OCI-LY3 (cell line): ENCODE measurements around the gene ZAP70.

Experiments used
- H2AFZ ChIP-seq: fragments of 200-600, 300-600 bp; shearing (Covaris generic); 2 replicates; pipeline ENCODE4 v1.6.0; 2014; ENCODE audit warnings: antibody characterized with exemption, low read depth, low read length
- H3K27ac ChIP-seq: fragments of 200-600, 300-600 bp; sonication (generic); 2 replicates; pipeline ENCODE4 v1.5.1; 2014; ENCODE audit warnings: mild to moderate bottlenecking, low read length, moderate library complexity, mixed read lengths
- H3K27me3 ChIP-seq: fragments of 200-600, 300-600 bp; sonication (generic); 2 replicates; pipeline ENCODE4 v1.6.1; 2014; ENCODE audit warnings: low read depth, low read length, mixed read lengths
- H3K36me3 ChIP-seq: fragments of 200-600, 300-600 bp; sonication (generic); replicated peaks from 2 replicates; pipeline ENCODE3; 2014; ENCODE audit warnings: low read depth, low read length, mixed read lengths
- H3K4me1 ChIP-seq: fragments of 300-600, 200-600 bp; sonication (generic); 2 replicates; pipeline ENCODE4 v1.6.1; 2014; ENCODE audit warnings: low read length, mixed read lengths
- H3K4me2 ChIP-seq: fragments of 200-600, 300-600 bp; sonication (generic); 2 replicates; pipeline ENCODE4 v1.6.1; 2014; ENCODE audit warnings: low read length, mixed read lengths
- H3K4me3 ChIP-seq: fragments of 300-600, 200-600 bp; sonication (generic); 2 replicates; pipeline ENCODE4 v1.5.1; 2014; ENCODE audit warnings: antibody characterized with exemption, mild to moderate bottlenecking, low read length, moderate library complexity
- H3K79me2 ChIP-seq: fragments of 300-600, 200-600 bp; shearing (Covaris generic); 2 replicates; pipeline ENCODE4 v1.6.1; 2014; ENCODE audit warnings: mild to moderate bottlenecking, low read length, mixed read lengths
- H3K9ac ChIP-seq: fragments of 300-600, 200-600 bp; shearing (Covaris generic); 2 replicates; pipeline ENCODE4 v1.6.0; 2014; ENCODE audit warnings: mild to moderate bottlenecking, low read length, moderate library complexity
- H3K9me3 ChIP-seq: fragments of 200-600, 300-600 bp; shearing (Covaris generic); 2 replicates; pipeline ENCODE4 v1.6.1; 2014; ENCODE audit warnings: low read length, mixed read lengths; ENCODE audit not compliant: insufficient read depth
- H4K20me1 ChIP-seq: fragments of 200-600, 300-600 bp; sonication (generic); 2 replicates; pipeline ENCODE4 v1.6.1; 2016; ENCODE audit warnings: low read length, mixed read lengths; ENCODE audit not compliant: insufficient read depth
- EZH2phosphoT487 ChIP-seq: fragments of 200-600 bp; shearing (Covaris generic); IDR thresholded peaks from 2 replicates; pipeline ENCODE4 v1.6.1; 2018; ENCODE audit warnings: antibody characterized with exemption, mixed run types, low read depth
- TF ChIP-seq, protein P1 (sequence below): fragments of 200-600, 300-600 bp; sonication (generic); IDR thresholded peaks from 2 replicates; pipeline ENCODE4 v1.5.1; 2014; ENCODE audit warnings: antibody characterized with exemption, low read length, low read depth

Gene ZAP70

DNA sequence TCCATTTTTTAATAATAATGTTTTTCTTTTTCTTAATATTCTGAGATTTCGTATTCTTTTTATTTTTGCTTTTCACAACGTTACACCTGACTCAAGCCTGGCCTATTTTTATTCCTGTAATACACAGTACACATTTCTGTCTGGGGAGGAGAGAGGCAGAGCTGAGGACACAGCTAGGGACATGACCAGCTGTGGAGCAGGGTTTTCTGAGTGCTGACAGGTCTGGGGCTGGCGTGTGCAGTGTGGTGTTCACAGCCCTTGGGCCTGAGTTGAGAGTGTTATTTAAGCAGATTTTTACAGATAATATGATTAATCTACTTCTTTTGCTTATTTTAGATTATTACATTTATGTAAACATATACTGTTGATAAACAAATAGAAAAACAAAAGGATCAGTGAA lies 55.9 kb downstream of the ZAP70 start:
- H3K9me3 ChIP-seq, result no peaks in the 10 kb centered on the region
- no peak overlapping the region for H3K4me3 ChIP-seq
- H3K27ac ChIP-seq, result no peak overlapping the region
- H3K36me3 ChIP-seq, result peaks cover 56% of the 10 kb centered on the region
- H4K20me1 ChIP-seq, result no peaks in the 10 kb centered on the region
- no peaks in the 10 kb centered on the region for H3K27me3 ChIP-seq
- no peak overlapping the region for H3K4me2 ChIP-seq
- no peak overlapping the region for H3K9ac ChIP-seq
- TF ChIP-seq, protein P1, sequence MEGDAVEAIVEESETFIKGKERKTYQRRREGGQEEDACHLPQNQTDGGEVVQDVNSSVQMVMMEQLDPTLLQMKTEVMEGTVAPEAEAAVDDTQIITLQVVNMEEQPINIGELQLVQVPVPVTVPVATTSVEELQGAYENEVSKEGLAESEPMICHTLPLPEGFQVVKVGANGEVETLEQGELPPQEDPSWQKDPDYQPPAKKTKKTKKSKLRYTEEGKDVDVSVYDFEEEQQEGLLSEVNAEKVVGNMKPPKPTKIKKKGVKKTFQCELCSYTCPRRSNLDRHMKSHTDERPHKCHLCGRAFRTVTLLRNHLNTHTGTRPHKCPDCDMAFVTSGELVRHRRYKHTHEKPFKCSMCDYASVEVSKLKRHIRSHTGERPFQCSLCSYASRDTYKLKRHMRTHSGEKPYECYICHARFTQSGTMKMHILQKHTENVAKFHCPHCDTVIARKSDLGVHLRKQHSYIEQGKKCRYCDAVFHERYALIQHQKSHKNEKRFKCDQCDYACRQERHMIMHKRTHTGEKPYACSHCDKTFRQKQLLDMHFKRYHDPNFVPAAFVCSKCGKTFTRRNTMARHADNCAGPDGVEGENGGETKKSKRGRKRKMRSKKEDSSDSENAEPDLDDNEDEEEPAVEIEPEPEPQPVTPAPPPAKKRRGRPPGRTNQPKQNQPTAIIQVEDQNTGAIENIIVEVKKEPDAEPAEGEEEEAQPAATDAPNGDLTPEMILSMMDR, result no peak
- TF ChIP-seq EZH2phosphoT487, result no peak
- no peaks in the 10 kb centered on the region for H3K79me2 ChIP-seq
- H2AFZ ChIP-seq, result no peak overlapping the region
- H3K4me1 ChIP-seq, result no peaks in the 10 kb centered on the region

DNA sequence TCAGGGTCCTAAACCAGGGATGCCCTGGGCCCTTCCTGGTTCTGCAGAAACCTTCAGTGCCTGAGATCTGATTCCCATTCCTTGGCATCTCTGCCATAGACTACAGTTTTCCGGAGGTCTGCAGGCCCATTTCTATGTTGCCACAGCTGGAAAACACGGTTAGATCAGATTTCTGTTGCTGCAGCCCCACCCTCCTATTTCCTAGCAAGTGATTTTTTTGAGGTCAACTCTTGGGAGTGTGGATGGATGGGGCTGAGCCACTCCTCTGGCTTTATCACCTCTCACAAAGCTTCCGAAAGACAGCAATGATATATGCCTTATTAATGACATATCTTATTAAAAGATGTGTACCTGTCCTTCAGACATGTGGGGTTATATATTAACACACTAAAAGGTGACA lies 56.3 kb downstream of the ZAP70 start:
- no peak overlapping the region for H3K9ac ChIP-seq
- no peaks in the 10 kb centered on the region for H3K27me3 ChIP-seq
- TF ChIP-seq, protein P1, result no peak
- TF ChIP-seq EZH2phosphoT487, result no peak
- no peak overlapping the region for H2AFZ ChIP-seq
- no peak overlapping the region for H3K4me3 ChIP-seq
- H3K36me3 ChIP-seq, result peaks cover 54% of the 10 kb centered on the region
- H3K4me1 ChIP-seq, result no peaks in the 10 kb centered on the region
- no peak overlapping the region for H3K4me2 ChIP-seq
- no peaks in the 10 kb centered on the region for H3K9me3 ChIP-seq
- no peak overlapping the region for H3K27ac ChIP-seq
- no peaks in the 10 kb centered on the region for H3K79me2 ChIP-seq
- H4K20me1 ChIP-seq, result no peaks in the 10 kb centered on the region

DNA sequence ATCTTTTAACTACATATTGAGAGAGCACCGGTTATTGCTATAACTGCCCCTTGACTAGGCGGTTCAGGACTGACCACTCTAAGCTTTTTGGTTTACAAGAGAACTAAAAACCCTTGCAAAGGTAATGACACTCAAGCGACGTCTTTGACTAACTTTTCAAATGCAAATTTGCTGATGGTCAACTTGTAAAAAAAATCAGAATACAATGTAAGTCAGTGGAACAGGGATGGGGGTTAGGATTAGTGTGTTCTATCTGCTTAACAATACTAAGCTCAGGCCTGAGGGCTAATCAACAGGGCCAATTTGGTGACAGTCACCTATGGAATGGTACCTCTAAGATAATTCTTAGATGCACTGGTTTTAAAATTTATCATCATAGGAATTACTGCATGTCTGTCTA lies 57.1 kb downstream of the ZAP70 start:
- no peak overlapping the region for H2AFZ ChIP-seq
- H3K27me3 ChIP-seq, result no peaks in the 10 kb centered on the region
- peaks cover 53% of the 10 kb centered on the region for H3K36me3 ChIP-seq
- no peaks in the 10 kb centered on the region for H3K4me1 ChIP-seq
- no peak overlapping the region for H3K4me3 ChIP-seq
- H3K4me2 ChIP-seq, result no peak overlapping the region
- H3K27ac ChIP-seq, result no peak overlapping the region
- no peak for TF ChIP-seq EZH2phosphoT487
- TF ChIP-seq, protein P1, result no peak
- H4K20me1 ChIP-seq, result no peaks in the 10 kb centered on the region
- H3K79me2 ChIP-seq, result no peaks in the 10 kb centered on the region
- no peaks in the 10 kb centered on the region for H3K9me3 ChIP-seq
- H3K9ac ChIP-seq, result no peak overlapping the region

DNA sequence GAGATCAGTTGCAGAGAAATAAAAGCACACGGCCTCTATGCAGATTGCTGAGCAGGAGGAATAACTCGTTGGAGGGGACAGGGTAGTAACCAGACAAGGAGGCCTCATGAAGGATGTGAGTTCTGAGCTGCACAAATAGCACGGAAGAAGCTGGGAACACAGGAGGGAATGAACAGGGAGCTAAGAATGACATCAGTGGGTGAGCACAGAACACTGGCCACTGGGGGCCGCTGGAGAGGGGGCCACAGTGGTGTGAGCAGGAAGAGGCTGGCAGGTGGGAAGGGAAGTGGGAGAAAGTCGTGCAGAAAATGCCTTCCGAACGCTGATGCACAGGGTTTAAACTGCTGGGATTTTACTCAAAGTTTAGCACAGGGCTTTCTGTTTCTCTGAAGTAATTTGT lies 61.0 kb downstream of the ZAP70 start:
- Histone ChIP-seq H3K79me2 (no peaks in the 10 kb centered on the region), H3K9me3 (no peaks in the 10 kb centered on the region), H3K4me2 (no peak overlapping the region), H3K36me3 (peaks cover 56% of the 10 kb centered on the region), H3K27me3 (no peaks in the 10 kb centered on the region), H2AFZ (no peak overlapping the region), H3K9ac (no peak overlapping the region), H3K27ac (no peak overlapping the region), H3K4me1 (no peaks in the 10 kb centered on the region), H4K20me1 (0 out of 2 replicates have a peak, but pooled peaks cover 4% of the 10 kb centered on the region), H3K4me3 (no peak overlapping the region)
- no peak for TF ChIP-seq EZH2phosphoT487
- TF ChIP-seq, protein P1, result peak; percentile 43
